Non-pigmented ciliary epithelial cell (primary cell): ENCODE results near the gene AHRR.
"Not testable (repeated sequence)": the region's sequence is repeated elsewhere in the genome, so short reads cannot be mapped to it uniquely, and the experiment has no call there.

ENCODE experiments used
- DNase-seq: peaks from one replicate; pipeline ENCODE4 v3.0.0-alpha.2; 2010; ENCODE audit warnings: low read depth

Gene AHRR

DNA sequence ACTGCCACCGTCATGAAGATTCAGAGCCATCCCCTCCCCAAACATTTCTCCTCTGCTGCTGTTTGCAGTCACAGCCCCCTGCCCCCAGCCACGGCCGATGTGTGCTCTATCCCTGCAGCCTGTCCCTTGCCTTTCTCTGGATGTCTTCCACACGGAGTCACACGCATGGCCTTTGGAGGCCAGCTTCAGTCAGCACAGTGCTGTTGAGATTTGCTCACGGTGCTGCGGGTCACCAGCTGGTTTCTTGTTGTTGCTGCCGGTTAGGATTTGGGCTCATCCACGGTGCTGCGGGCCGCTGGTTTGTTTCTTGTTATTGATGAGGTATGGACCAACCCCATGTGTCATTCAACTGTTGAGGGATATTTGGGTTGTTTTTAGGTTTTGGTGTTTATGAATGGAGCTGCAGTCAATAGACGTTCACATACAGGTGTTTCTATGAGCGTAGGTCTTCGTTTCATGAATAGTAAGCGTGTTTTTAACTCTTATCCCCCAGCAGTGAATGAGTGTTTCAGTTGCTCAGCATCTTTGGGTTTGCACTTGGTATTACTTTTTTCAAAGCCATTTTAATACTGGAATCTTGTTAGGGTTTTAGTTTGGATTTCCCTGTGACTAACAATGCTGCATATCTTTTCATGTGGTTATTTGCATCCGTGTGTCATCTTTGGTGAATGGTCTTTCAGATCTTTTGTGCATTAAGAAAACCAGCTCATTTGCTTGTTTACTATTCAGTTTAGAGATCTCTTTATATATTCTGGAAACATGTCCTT lies 57.6 kb downstream of the AHRR start:
- DNase-seq, result no peak

DNA sequence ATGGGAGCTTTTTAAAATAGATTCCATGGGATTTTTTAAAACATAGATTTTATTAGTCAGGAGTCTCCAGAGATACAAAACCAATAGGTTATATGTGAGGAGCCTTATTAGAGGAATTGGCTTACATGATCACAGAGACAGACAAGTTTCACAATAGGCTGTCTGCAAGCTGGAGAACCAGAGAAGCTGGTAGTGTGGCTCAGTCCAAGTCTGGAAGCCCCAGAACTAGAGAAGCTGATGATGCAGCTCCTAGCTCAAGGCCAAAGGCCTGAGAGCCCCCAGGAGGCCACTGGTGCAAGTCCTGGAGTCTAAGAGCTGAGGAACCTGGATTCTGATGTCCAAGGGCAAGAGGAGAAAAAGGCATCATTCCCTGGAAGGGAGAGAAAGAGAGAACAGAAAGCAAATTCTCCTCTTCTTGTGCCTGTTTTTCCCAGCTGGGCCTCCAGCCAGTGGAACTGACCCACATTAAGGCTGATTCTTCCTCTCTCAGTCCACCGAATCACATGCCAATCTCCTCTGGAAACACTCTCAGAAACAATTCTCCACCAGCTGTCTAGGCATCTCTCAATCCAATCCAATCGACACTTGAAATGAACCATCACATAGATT lies 59.3 kb downstream of the AHRR start:
- no peak for DNase-seq

DNA sequence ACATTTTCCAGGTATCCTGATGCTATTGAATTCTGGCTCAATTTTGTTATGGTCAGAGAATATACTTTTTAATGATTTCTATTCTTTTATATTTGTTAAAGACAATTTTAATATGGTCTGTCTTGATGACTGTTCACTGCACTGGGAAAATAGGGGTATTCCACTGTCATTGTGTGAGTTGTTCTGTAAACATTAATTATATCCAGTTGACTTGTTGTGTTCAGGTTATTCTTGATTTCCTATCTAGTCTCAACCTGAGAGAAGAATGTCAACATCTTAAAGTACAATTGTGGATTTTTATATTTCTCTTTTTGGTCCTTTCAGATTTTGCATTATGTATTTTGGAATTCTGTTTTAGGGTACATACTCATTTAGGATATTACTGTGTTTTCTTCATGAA lies 61.6 kb downstream of the AHRR start:
- DNase-seq, result no peak

DNA sequence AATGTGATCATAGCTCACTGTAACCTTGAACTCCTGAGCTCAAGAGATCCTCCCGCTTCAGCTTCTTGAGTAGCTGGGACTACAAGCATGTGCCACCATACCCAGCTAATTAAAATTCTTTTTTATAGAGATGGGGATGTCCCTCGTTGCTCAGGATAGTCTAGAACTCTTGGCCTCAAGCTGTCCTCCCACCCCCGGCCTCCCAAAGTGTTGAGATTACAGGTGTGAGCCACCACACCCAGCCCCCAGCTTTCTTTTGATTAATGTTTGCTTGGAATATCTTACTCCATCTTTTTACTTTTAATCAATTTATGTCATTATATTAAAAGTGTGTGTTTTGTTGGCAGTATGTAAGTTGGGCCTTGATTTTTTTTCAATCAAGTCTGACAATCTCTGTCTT lies 62.1 kb downstream of the AHRR start:
- DNase-seq, result no peak

DNA sequence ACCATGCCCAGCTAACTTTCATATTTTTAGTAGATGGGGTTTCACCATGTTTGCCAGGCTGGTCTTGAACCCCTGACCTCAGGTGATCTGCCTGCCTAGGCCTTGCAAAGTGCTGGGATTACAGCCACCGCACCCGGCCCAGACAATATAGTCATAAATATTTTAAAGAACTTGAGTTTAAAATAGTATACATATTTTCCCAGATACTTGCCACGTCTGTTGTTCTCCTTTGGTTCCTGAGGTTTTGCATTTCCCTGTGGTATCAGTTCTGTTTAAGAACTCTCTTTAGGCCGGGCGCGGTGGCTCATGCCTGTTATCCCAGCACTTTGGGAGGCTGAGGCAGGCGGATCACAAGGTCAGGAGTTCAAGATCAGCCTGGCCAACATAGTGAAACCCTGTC lies 63.1 kb downstream of the AHRR start:
- not testable (repeated sequence) for DNase-seq

DNA sequence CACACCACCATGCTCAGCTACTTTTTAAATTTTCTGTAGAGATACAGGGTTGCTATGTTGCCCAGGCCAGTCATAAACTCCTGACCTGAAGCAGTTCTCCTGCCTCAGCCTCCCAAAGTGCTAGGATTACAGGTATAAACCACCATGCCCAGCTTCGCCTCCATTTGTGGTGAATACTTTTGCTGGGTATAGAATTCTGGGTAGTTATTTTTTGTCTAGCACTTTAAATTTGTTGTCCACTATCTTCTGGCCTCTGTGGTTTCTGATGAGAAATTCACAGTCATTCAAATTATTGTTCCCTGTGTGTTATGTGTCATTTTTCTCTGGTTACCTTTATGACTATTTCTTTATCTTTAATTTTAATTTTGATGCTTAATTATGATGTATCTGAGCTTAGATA lies 63.8 kb downstream of the AHRR start:
- no peak for DNase-seq

DNA sequence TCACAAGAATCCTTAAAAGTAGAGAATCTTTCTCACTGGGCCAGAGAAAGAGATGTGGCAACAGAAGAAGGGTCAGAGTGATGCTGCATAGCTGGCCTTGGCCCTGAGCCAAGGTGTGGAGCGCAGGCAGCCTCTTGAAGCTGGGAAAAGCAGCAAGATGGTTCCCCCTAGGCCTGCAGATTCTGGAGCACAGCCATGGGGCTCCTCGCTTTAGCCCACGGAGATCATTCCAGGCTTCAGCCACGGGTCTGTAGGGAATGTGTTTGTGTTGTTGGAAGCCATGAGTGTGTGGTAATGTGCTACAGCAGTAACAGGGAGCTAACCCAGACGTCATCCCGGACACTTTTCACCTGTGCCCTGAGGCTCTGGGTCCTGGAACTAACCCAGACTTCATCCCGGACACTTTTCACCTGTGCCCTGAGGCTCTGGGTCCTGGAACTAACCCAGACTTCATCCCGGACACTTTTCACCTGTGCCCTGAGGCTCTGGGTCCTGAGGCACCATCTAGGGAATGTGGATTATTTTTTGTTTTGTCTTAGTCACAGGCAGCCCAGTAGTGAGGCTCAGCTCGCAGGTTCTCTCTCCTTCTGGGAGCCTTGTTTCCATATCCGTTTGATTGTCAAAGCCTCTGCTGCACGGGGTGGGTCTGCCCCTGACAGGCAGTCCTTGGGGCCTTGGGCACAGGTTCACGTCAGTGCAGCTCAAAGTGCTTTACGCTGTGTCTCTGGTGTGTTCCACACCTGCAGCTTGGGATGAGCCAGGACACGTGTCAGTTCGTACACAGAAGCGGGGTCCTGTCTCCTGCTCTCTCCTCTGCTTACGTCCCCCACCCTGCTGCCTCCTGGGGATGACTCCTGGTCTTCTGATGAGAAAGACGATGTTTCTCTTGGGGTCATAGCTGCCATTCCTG lies 65.2 kb downstream of the AHRR start:
- DNase-seq, result no peak

DNA sequence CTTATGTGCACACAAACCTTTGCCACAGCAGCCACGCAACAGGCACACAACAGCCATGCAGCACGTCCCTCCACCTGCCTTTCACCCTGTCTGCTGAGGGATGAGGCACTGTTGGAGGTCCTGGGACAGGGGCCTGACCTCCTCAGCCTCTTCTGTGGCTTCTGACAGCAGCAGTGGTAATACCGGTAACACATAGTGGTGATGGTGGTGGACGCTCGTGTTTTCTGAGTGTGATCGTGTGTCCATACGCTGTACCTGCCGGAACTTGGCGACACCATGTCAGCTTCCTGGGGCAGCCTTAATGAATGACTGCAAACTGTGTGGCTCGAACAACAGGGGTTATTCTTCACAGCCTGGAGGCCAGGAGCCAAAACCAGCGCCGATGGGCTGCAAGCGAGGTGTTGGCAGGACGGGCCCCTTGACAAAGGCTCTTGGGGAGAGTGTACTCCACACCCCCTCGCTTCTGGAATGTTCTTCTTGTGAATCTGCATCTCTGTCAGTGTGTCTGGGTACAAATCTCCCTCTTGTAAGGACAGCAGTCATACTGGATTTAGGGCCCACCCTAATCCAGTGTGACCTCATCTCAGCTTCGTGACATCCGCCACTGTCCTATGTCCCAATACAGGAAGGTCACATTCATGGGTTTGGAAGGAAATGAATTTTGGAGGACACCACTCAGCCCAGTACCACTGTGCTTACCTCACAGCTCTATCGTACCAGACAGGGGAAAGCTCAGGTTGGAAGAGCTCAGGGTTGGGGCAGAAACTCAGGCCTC lies 66.2 kb downstream of the AHRR start:
- DNase-seq, result no peak

DNA sequence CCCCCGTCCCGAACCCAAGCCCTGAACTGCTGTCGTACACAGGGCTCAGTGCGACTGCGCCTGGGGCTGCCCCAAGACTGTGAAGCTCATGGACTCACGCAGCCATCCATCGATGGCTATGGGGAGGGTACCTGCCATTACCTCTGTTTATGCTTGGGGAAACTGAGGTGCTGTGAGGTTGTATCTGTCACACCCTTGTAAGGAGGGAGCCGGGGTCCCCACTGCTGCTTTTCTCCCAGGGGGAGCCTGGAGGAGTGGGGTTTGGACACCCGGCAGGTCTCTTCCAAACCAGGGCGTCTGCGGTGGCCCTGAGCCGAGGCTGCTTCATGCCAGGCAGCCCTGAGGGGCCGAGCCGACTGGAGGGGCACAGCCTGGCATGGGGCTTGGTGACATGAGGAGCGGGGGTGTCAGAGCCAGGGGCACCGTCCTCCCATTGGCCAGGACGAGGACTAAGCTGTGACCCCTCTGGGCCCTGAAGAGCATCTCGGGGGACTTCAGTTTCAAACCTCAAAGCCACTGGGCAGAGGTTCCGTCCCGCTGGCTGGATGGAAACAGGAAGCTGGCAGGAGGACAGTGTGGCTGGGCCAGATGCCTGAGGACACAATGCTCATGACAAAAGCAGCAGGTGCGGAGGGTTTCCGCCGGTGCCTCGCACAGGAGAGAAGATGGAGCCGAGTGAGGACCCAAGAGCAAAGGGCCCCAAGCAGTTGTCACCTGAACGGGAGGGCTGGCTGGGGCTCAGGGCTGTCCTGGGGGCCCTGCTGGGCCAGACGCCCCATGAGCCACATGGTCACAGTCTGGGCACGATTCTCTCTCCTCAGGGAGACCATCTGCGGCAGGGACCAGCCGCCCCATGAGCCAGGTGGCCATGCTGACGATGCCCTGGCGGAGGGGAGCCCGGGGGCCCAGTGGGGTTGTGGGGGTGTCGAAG lies 67.0 kb downstream of the AHRR start:
- no peak for DNase-seq

DNA sequence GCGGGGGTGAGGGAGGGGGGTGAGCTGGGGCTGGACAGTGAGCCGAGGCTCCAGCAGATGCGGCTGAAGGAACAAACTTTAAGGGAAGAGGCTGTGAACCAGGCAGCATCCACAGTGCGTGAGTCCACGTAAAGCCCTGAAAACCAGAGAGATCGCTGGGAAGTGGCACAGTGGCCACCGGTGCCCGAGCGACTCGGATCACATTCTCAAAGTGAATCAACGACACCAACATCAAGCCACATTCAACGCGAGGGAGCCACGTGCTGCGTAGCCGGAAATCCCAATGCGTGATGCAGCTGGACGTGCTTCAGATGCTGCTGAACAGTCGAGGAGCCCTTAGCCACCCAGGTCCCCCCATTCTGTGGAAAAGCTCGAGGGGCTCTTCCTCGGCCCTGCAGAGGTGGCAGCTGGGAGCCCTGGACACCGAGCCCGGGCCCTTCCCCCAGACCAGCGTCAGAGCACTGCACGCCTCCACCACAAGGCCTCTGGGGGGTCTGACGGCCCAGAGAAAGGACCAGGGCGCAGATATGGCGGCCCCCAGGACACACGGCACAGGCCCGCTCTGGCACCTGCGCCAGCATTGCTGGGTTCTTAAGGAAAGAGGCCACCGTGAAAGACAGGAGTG lies 67.8 kb downstream of the AHRR start:
- no peak for DNase-seq

DNA sequence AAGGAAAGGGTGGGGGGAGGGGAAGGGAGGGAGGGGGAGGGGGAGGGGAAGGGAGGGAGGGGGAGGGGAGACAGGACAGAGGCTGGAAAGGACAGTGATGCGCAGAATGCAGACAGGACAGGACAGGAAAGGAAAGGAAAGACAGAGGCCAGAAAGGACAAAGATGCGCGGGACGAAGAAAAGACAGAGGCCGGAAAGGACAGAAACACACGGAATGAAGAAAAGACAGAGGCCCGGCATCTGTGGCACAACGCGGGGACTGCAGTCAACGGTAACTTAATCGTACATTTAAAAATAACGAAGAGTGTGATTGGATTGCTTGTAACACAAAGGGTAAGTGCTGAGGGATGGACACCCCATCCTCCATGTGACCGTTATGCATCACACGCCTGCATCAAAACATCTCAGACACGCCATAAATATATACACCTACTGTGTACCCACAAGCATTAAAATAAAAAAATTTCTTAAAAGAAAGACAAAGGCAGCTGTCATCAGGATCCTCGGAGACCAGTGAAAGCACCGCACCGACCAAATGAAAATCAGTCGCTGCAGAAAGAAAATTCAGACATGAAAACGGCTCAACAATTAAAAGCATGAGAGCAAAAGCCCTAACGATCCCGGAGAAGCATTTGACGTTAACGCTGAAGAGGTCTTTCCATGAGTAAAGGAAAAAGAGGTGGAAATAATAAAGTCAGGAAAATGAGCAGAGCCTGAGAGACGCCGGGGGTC lies 68.5 kb downstream of the AHRR start:
- no peak for DNase-seq

DNA sequence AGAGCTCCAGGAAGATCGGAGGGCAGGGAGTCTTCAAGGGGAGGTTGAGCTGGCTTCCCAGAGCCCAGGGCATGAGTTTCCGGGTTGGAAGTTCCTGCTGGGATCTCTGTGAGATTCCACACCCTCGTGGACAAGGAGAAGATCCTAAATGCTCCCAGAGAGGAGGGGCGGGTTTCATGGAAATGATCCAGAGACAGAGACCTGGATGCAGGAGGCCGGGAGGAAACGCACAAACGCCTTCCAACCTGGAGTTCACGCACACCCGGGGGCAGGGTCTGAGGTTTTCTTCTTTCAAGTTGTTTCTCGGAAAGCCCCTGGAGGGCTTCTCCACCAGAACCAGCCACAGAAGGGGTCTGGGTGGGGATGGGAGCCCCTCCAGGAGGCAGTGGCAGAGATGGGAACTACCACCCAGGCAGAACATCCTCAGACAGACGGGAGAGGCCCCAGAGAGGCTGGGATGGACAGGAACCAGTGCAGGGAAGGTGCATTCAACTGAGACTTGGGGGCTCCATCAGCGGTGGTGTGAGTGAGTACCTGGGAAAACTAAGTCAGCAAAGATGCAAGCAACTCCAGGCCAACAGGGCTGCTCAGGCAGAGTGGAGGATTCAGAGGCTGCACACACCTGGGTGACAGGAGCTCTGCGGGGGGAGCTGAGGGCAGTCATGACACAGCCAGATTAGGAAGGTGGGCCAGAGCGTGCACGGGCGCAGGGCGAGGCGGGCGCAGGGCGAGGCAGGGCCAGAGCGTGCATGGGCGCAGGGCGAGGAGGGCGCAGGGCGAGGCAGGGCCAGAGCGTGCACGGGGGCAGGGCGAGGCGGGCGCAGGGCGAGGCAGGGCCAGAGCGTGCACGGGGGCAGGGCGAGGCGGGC lies 69.3 kb downstream of the AHRR start:
- DNase-seq, result no peak

DNA sequence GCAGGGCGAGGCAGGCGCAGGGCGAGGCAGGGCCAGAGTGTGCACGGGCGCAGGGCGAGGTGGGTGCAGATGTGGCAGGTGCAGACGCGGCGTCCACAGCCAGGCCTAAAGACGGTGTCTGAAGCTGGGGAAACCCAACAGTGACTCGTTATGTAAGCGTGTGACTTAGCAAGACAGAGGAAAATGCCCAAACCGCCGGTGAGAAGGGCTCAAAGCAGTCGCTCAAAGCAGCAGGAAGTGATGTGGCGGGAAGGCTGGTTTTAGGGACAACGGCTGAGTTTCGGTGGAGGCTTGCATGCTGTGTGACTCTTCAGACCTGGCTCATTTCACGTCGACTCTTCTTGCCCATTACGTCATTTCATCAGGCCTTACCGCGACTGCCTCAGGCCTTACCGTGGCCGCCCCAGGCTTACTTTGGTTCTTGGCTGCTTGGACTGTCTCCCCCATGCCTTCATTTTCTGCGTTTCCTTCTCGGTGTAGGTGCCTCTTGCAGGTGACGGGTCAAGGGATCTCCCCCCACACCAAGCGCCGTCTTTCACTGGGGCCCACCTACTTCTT lies 71.0 kb downstream of the AHRR start:
- DNase-seq, result no peak

DNA sequence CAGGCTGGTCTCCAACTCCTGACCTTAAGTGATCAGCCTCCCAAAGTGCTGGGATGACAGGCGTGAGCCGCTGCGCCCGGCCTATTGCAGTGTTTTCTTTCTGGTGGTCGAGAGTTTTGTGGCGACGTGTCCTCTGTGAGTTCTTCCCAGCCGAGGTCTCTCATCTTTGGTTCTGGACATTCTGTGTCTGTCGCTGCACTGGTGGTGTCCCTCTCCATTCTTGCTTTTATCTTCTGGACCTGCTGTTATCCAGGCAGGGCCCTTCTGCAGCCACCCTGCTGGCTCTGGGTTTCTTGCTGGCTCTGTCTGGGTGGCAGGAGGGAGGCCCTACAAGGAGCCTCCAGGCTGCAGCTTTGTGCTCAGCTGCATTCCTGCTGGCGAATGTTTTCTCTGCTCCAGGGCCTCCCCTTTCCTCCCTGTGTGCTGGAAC lies 72.3 kb downstream of the AHRR start:
- DNase-seq, result no peak

DNA sequence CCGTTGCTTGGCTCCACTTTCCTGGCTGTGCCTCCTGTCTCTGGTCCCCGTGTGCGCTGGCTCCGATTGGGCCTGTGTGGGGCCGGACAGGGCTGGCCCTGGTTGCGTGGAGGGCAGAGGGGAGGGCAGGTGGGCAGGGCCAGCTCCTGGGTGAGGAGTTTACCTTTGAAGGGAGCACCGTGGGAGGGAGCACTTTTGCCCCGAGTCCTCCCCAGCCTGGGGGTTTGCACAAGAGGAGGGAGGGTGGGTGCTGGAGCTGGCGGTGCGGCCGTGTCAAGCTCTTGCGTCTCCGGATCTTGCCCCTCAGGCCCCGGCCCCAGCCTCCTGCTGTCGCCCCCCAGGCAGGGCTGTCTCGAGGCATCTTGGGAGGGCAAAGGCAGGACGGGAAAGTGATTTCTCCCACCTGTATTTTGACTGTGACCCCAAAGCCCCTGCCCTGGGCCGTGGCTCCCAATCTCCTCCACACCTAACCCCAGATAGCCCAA lies 73.2 kb downstream of the AHRR start:
- DNase-seq, result no peak

DNA sequence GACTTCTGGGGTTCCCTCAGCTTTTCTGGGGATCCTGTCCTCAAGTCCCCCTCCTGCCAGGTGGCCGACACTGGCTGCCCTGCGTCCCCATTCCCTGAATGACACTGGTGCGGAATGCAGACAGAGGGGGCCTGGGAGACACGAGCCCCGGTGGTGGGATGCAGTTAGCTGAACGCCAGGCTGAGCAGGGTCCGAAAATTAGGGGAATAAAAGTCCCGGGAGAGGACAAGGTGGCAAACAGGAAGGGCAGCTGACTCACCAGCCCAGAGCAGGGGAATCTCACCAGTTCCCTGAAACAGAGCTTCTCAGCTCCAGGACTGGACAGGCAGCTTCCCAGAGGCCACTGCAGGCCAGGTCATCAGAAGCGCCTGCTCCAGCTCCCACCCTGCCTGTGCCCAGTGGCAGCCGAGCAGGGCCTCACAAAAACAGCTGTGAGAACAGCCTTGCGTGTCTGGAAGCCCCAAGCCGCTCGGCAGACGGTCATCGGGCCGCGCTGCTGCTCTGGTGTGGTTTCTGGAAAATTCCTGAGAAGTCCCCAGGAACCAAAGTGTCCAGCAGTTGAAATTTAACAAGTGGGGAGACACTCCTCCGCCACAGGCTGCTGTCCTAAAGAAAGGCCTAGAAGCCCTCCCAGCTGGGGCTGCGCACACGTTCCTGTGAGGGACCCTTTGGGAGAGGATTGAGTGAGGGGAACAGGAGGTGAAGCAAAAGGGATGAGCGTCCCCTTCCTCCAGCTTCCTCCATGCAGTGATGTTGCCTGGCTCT lies 73.8 kb downstream of the AHRR start:
- DNase-seq, result no peak

DNA sequence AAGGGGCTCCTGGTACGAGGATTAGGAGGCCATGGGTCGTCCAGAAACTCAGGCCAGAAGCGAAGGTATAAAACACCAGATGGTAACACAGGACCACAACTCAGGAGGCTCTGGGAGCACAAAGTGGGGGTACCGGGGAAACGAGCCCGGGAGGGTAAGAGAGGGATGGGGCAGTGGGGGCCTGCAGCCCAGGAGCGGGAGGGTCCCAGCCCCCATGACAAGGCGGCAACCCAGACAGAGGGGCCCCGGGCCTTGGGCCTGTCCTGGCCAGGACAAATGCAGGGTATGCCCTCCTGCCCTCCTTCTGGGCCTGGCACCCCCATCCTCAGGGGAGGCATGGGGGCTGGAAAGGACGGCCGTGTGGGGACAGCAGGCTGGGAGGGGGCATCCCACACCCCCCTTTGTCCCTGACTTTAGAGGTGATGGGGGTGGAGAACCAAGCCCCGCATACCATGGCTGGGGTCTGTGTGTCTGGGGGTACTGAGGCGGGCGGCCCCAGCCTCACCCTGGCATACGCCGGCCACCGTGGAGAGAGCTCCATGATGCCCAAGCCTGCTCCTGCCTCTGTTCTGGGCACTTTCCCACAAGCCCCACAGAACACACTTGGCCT lies 74.5 kb downstream of the AHRR start:
- DNase-seq, result no peak
